K562 (cell line): ENCODE results near the gene STARD13. TPM values are rescaled to one million over a fixed set of nuclear protein-coding genes. Genes with fewer than 3 reads are reported as not detected.

ENCODE experiments used
- ATAC-seq: fragments of 200-7000 bp; cut with Tn5 transposase; 3 replicates; pipeline ENCODE4 v1.9.1; 2020; ENCODE audit warnings: moderate library complexity
- BruUV-seq: library from RNA; stranded (reverse); fragments of 400-500 nt; replicated peaks from 2 replicates; lab custom pipeline; 2021; lab: Mats Ljungman, UMichigan
- CTCF ChIA-PET: fragments of 300-600 bp; formaldehyde crosslinking; extraction: SDS; loops from one replicate; lab custom pipeline; 2021; ENCODE audit warnings: low intra/inter-chr PET ratio; lab: Yijun Ruan, JAX
- POLR2A ChIA-PET: fragments of 300-600, 350-650 bp; sonication (Branson Sonifier 250); formaldehyde crosslinking; extraction: SDS; loops from one replicate; lab custom pipeline; 2021; ENCODE audit warnings: antibody characterized with exemption, inconsistent platforms; lab: Yijun Ruan, JAX
- DNase-seq, 4 experiments: peaks; one replicate each; pipeline versions ENCODE4 v3.0.0 to v3.0.0-alpha.2; 2011 to 2018; ENCODE audit warnings: low spot score in 3 of 4, mixed read lengths in 3 of 4; ENCODE audit errors: extremely low read depth in 1 of 4
- FAIRE-seq: peaks from 2 replicates; lab custom pipeline; 2011; peaks lifted over from hg19 to GRCh38; lab: Jason Lieb, UNC
- H2AFZ ChIP-seq: 2 replicates; pipeline ENCODE4 v1.6.0; 2011; ENCODE audit warnings: low read depth, low read length, control low read depth, inconsistent platforms
- H3K27ac ChIP-seq: fragments of 200-600 bp; 3 replicates; pipeline ENCODE4 v1.8.0; 2011; ENCODE audit warnings: low read depth, mild to moderate bottlenecking, control low read depth, inconsistent platforms, low read length, moderate library complexity, mixed read lengths; ENCODE audit errors: extremely low read depth
- H3K27me3 ChIP-seq, 2 experiments: fragments of 300-600 bp in 1 of 2; 2 replicates in 1 of 2; 3 replicates in 1 of 2; pipeline versions ENCODE4 v1.6.0 to v1.8.0; 2011; ENCODE audit warnings: inconsistent platforms in 2 of 2, low read length in 2 of 2, mild to moderate bottlenecking in 1 of 2, mixed read lengths in 1 of 2, moderate library complexity in 1 of 2; ENCODE audit not compliant: control insufficient read depth in 2 of 2, insufficient read depth in 2 of 2
- H3K36me3 ChIP-seq: fragments of 300-600 bp; 3 replicates; pipeline ENCODE4 v1.8.0; 2011; ENCODE audit warnings: mild to moderate bottlenecking, low read length, inconsistent platforms; ENCODE audit not compliant: control insufficient read depth, insufficient read depth
- H3K4me1 ChIP-seq, 2 experiments: fragments of 200-600 bp in 1 of 2; replicated peaks in 1 of 2; 2 replicates in 1 of 2; 3 replicates in 1 of 2; pipeline versions ENCODE4 v1.5.1 to v1.8.0; 2011; ENCODE audit warnings: inconsistent platforms in 2 of 2, low read length in 2 of 2, mild to moderate bottlenecking in 1 of 2, mixed read lengths in 1 of 2, moderate library complexity in 1 of 2; ENCODE audit not compliant: control insufficient read depth in 2 of 2, insufficient read depth in 2 of 2
- H3K4me2 ChIP-seq: 2 replicates; pipeline ENCODE4 v1.6.1; 2011; ENCODE audit warnings: low read length, control low read depth, inconsistent platforms, mixed read lengths; ENCODE audit not compliant: insufficient read depth
- H3K4me3 ChIP-seq: fragments of 200-600 bp; sonication (generic), shearing (Covaris generic); 2 replicates; pipeline ENCODE4 v1.5.1; 2016; ENCODE audit warnings: control low read depth, inconsistent platforms
- H3K79me2 ChIP-seq: fragments of 200-600 bp; 3 replicates; pipeline ENCODE4 v1.8.0; 2011; ENCODE audit warnings: low read length, inconsistent platforms; ENCODE audit not compliant: control insufficient read depth, insufficient read depth
- H3K9ac ChIP-seq, 2 experiments: 2 replicates each; pipeline versions ENCODE4 v1.6.0 to v1.6.1; 2011; ENCODE audit warnings: low read depth in 2 of 2, low read length in 2 of 2, control low read depth in 1 of 2, inconsistent platforms in 1 of 2, mild to moderate bottlenecking in 1 of 2, mixed read lengths in 1 of 2; ENCODE audit not compliant: insufficient read depth in 1 of 2
- H3K9me1 ChIP-seq: one replicate; pipeline ENCODE4 v1.6.0; 2011; ENCODE audit warnings: inconsistent platforms, mild to moderate bottlenecking, low read length, moderate library complexity; ENCODE audit not compliant: control insufficient read depth, insufficient read depth
- H3K9me3 ChIP-seq: replicated peaks from 2 replicates; pipeline ENCODE4 v1.5.1; 2011; ENCODE audit warnings: low read depth, low read length, inconsistent platforms; ENCODE audit not compliant: control insufficient read depth, insufficient read depth
- H4K20me1 ChIP-seq: replicated peaks from 2 replicates; pipeline ENCODE4 v1.6.1; 2011; ENCODE audit warnings: low read length, inconsistent platforms, mixed read lengths; ENCODE audit not compliant: control insufficient read depth, insufficient read depth
- ETV1 ChIP-seq: fragments of 450-650 bp; conservative IDR thresholded peaks from 2 replicates; pipeline ENCODE4 v1.6.1; 2016; ENCODE audit warnings: missing genetic modification characterization, control low read depth, low read depth, missing compliant biosample characterization
- FOXP1 ChIP-seq: sonication (generic); formaldehyde crosslinking; IDR thresholded peaks from 2 replicates; pipeline ENCODE4 v1.8.0; 2022; ENCODE audit warnings: mild to moderate bottlenecking, missing genetic modification reagents
- FUS ChIP-seq: fragments of 200-400 bp; formaldehyde crosslinking; optimal IDR thresholded peaks from 2 replicates; pipeline ENCODE3; 2017; ENCODE audit warnings: low read depth, low read length
- GTF2F1 ChIP-seq: IDR thresholded peaks from 2 replicates; pipeline ENCODE4 v1.6.1; 2011; ENCODE audit warnings: low read depth, low read length, improper control_type of control experiment
- JUN ChIP-seq, 2 experiments: sonication (generic) in 1 of 2; formaldehyde crosslinking in 1 of 2; IDR thresholded peaks; 2 replicates each; pipeline versions ENCODE4 v1.6.1 to v1.8.0; 2012 to 2022; ENCODE audit warnings: borderline replicate concordance in 2 of 2, mild to moderate bottlenecking in 2 of 2, improper control_type of control experiment in 1 of 2, low read depth in 1 of 2, low read length in 1 of 2, missing genetic modification reagents in 1 of 2
- PHF21A ChIP-seq: fragments of 450-650 bp; IDR thresholded peaks from 2 replicates; pipeline ENCODE4 v1.6.1; 2017; ENCODE audit warnings: low read depth, borderline replicate concordance
- POLR3A ChIP-seq: IDR thresholded peaks from 2 replicates; pipeline ENCODE4 v1.6.1; 2011; ENCODE audit warnings: borderline replicate concordance, mild to moderate bottlenecking, moderate library complexity; ENCODE audit not compliant: insufficient read length, insufficient read depth; ENCODE audit errors: extremely low read depth
- RBM17 ChIP-seq: fragments of 200-400 bp; formaldehyde crosslinking; IDR thresholded peaks from 2 replicates; pipeline ENCODE4 v1.6.1; 2017; ENCODE audit warnings: low read depth, mild to moderate bottlenecking, low read length, borderline replicate concordance
- TBP ChIP-seq: optimal IDR thresholded peaks from 2 replicates; pipeline ENCODE3; 2011; ENCODE audit warnings: low read depth, low read length, improper control_type of control experiment
- ZNF175 ChIP-seq: fragments of 200-800 bp; sonication (Bioruptor generic); IDR thresholded peaks from 2 replicates; pipeline ENCODE4 v1.6.1; 2016; ENCODE audit warnings: low read depth, mild to moderate bottlenecking, missing genetic modification characterization, missing compliant biosample characterization
- ZNF212 ChIP-seq: fragments of 450-650 bp; formaldehyde crosslinking; IDR thresholded peaks from 2 replicates; pipeline ENCODE4 v1.4.0; 2020; ENCODE audit warnings: mild to moderate bottlenecking
- WGBS: fragments of 100-300 bp; shearing (Covaris generic); methylation state at CpG from one replicate; pipeline ENCODE4 v1.1.6; 2016; ENCODE audit warnings: low coverage, mixed read lengths; ENCODE audit not compliant: insufficient coverage; ENCODE audit errors: missing lambda C conversion rate; 5-methylcytosine and 5-hydroxymethylcytosine counted together
- in situ Hi-C: fragments of 300-500 bp; cut with MboI; formaldehyde crosslinking; loops from 4 replicates; pipeline ENCODE4 v1.15.0; 2018; ENCODE audit warnings: inconsistent platforms, mixed read lengths
- intact Hi-C: fragments of 100-400 bp; cut with micrococcal nuclease; formaldehyde crosslinking; loops from 2 replicates; pipeline ENCODE4 v1.14.2; 2022
- polyA plus RNA-seq, 8 experiments: library from polyadenylated mRNA; depleted of rRNA in 4 of 8; stranded (reverse) in 5 of 8; unstranded in 3 of 8; fragments of >200 nt; fragmentation: Nextera tagmentation in 2 of 8; fragmentation: Illumina TruSeq in 1 of 8; extraction: Ambion mirVana in 2 of 8; extraction: Trizol in 1 of 8; gene quantifications; 2 replicates each; pipeline versions ENCODE4 v1.2.1 to v1.2.3, GENCODE V29; 2011 to 2014; ENCODE audit warnings: inconsistent platforms in 1 of 8, missing spikeins in 1 of 8
- total RNA-seq, 7 experiments: library from RNA; depleted of rRNA in 6 of 7; stranded (reverse); fragments of >200 nt in 6 of 7; fragmentation: Illumina TruSeq in 2 of 7; extraction: Trizol in 2 of 7; gene quantifications; 2 replicates each; pipeline versions ENCODE4 v1.2.1 to v1.2.3, GENCODE V29; 2011 to 2021; ENCODE audit warnings: low replicate concordance in 1 of 7
- TF ChIP-seq, protein P1 (sequence below): fragments of 200-800 bp; sonication (Bioruptor generic); IDR thresholded peaks from 2 replicates; pipeline ENCODE4 v1.6.1; 2016; ENCODE audit warnings: missing genetic modification characterization, missing compliant biosample characterization
- TF ChIP-seq, protein P2 (sequence below): sonication (generic); formaldehyde crosslinking; IDR thresholded peaks from 2 replicates; pipeline ENCODE4 v1.8.0; 2022; ENCODE audit warnings: mild to moderate bottlenecking, low read depth, missing genetic modification reagents
- TF ChIP-seq, protein P3 (sequence below), 2 experiments: IDR thresholded peaks; 2 replicates each; pipeline ENCODE4 v1.6.1; 2012; ENCODE audit warnings: improper control_type of control experiment in 2 of 2, low read depth in 2 of 2, low read length in 2 of 2, borderline replicate concordance in 1 of 2

Gene STARD13
- total and polyA plus RNA-seq, 9 of the 15 experiments (the other 6 are each of a cell fraction or from before 2014, with no cell fraction given) = 0.11 TPM; not detected in 8

- no TSS peak for BruUV-seq
- POLR2A ChIA-PET = no interaction called here
- CTCF ChIA-PET = no interaction called here
Measured at GRCh38 chr13:33249894-33250293, 35.7 kb downstream of the STARD13 start.

More at GRCh38 chr13:33249894-33250293, 35.7 kb downstream of the STARD13 start:
- intact Hi-C loops = no loop called here
- Histone ChIP-seq H3K4me1 (no peaks in the 10 kb centered on the region), H3K9ac (no peak overlapping the region), H4K20me1 (no peaks in the 10 kb centered on the region), H3K9me3 (no peaks in the 10 kb centered on the region), H3K4me2 (no peak overlapping the region), H3K27me3 (no peaks in the 10 kb centered on the region), H3K36me3 (no peaks in the 10 kb centered on the region), H3K27ac (no peak overlapping the region), H3K4me3 (no peak overlapping the region), H3K9me1 (no peaks in the 10 kb centered on the region), H3K79me2 (no peaks in the 10 kb centered on the region), H2AFZ (no peak overlapping the region)
- TF ChIP-seq ZNF175 (CRISPR knock-in tag) (no peak), FUS (no peak), TBP (no peak), ZNF212 (CRISPR knock-in tag) (no peak), ETV1 (tag) (no peak), GTF2F1 (no peak), RBM17 (no peak), POLR3A (no peak), FOXP1 (CRISPR knock-in tag) (no peak), JUN (IDR thresholded peaks at IDR 0.05; ENCODE audit: borderline replicate concordance, low read depth, low read length) (no peak), JUN (CRISPR knock-in tag; IDR thresholded peaks at IDR 0.05; ENCODE audit: borderline replicate concordance) (no peak), PHF21A (no peak)
- TF ChIP-seq, protein P1, sequence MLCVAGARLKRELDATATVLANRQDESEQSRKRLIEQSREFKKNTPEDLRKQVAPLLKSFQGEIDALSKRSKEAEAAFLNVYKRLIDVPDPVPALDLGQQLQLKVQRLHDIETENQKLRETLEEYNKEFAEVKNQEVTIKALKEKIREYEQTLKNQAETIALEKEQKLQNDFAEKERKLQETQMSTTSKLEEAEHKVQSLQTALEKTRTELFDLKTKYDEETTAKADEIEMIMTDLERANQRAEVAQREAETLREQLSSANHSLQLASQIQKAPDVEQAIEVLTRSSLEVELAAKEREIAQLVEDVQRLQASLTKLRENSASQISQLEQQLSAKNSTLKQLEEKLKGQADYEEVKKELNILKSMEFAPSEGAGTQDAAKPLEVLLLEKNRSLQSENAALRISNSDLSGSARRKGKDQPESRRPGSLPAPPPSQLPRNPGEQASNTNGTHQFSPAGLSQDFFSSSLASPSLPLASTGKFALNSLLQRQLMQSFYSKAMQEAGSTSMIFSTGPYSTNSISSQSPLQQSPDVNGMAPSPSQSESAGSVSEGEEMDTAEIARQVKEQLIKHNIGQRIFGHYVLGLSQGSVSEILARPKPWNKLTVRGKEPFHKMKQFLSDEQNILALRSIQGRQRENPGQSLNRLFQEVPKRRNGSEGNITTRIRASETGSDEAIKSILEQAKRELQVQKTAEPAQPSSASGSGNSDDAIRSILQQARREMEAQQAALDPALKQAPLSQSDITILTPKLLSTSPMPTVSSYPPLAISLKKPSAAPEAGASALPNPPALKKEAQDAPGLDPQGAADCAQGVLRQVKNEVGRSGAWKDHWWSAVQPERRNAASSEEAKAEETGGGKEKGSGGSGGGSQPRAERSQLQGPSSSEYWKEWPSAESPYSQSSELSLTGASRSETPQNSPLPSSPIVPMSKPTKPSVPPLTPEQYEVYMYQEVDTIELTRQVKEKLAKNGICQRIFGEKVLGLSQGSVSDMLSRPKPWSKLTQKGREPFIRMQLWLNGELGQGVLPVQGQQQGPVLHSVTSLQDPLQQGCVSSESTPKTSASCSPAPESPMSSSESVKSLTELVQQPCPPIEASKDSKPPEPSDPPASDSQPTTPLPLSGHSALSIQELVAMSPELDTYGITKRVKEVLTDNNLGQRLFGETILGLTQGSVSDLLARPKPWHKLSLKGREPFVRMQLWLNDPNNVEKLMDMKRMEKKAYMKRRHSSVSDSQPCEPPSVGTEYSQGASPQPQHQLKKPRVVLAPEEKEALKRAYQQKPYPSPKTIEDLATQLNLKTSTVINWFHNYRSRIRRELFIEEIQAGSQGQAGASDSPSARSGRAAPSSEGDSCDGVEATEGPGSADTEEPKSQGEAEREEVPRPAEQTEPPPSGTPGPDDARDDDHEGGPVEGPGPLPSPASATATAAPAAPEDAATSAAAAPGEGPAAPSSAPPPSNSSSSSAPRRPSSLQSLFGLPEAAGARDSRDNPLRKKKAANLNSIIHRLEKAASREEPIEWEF (CRISPR knock-in tag) = no peak
- TF ChIP-seq, protein P2, sequence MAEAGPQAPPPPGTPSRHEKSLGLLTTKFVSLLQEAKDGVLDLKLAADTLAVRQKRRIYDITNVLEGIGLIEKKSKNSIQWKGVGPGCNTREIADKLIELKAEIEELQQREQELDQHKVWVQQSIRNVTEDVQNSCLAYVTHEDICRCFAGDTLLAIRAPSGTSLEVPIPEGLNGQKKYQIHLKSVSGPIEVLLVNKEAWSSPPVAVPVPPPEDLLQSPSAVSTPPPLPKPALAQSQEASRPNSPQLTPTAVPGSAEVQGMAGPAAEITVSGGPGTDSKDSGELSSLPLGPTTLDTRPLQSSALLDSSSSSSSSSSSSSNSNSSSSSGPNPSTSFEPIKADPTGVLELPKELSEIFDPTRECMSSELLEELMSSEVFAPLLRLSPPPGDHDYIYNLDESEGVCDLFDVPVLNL = no peak
- TF ChIP-seq, protein P3, sequence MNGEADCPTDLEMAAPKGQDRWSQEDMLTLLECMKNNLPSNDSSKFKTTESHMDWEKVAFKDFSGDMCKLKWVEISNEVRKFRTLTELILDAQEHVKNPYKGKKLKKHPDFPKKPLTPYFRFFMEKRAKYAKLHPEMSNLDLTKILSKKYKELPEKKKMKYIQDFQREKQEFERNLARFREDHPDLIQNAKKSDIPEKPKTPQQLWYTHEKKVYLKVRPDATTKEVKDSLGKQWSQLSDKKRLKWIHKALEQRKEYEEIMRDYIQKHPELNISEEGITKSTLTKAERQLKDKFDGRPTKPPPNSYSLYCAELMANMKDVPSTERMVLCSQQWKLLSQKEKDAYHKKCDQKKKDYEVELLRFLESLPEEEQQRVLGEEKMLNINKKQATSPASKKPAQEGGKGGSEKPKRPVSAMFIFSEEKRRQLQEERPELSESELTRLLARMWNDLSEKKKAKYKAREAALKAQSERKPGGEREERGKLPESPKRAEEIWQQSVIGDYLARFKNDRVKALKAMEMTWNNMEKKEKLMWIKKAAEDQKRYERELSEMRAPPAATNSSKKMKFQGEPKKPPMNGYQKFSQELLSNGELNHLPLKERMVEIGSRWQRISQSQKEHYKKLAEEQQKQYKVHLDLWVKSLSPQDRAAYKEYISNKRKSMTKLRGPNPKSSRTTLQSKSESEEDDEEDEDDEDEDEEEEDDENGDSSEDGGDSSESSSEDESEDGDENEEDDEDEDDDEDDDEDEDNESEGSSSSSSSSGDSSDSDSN (IDR thresholded peaks at IDR 0.05; ENCODE audit: borderline replicate concordance in 1 of 2, low read depth in 2 of 2, low read length in 2 of 2) = no peak
- WGBS = 0% methylated on average over 3 of the region's 3 CpGs
- FAIRE-seq (no peak), DNase-seq (no peak), ATAC-seq (no peak)
- in situ Hi-C loops = loop anchor here (25.0 kb wide), 1 partner anchor 462 kb away; no protein-coding TSS in a partner anchor
